SJSA1 (cell line): ENCODE results near the gene GUCA1A. TPM values are rescaled to one million over a fixed set of nuclear protein-coding genes. Genes with fewer than 3 reads are reported as not detected.

Experiments used
- DNase-seq, 2 experiments: peaks; one replicate each; pipeline ENCODE4 v3.0.0-alpha.2; 2015 to 2020; ENCODE audit warnings: low spot score in 2 of 2, low read depth in 1 of 2
- H3K27ac ChIP-seq: fragments of 250-450 bp; sonication (Bioruptor Pico); 2 replicates; pipeline ENCODE4 v1.5.1; 2020; ENCODE audit warnings: mild to moderate bottlenecking, moderate library complexity
- H3K27me3 ChIP-seq: fragments of 250-450 bp; sonication (Bioruptor Pico); replicated peaks from 2 replicates; pipeline ENCODE4 v1.5.1; 2020; ENCODE audit warnings: mild to moderate bottlenecking, moderate library complexity
- H3K36me3 ChIP-seq: fragments of 250-450 bp; sonication (Bioruptor Pico); 2 replicates; pipeline ENCODE4 v1.5.1; 2020; ENCODE audit warnings: mild to moderate bottlenecking
- H3K4me1 ChIP-seq: fragments of 250-450 bp; sonication (Bioruptor Pico); replicated peaks from 2 replicates; pipeline ENCODE4 v1.6.1; 2021; ENCODE audit warnings: mild to moderate bottlenecking
- H3K4me3 ChIP-seq: fragments of 250-450 bp; sonication (Bioruptor Pico); 2 replicates; pipeline ENCODE4 v1.5.1; 2020; ENCODE audit warnings: mild to moderate bottlenecking
- H3K9me3 ChIP-seq: fragments of 250-450 bp; sonication (Bioruptor Pico); replicated peaks from 2 replicates; pipeline ENCODE4 v1.5.1; 2020; ENCODE audit warnings: mild to moderate bottlenecking
- total RNA-seq: library from RNA; depleted of rRNA; stranded (reverse); fragments of >200 nt; shearing (Covaris generic); gene quantifications from 2 replicates; pipeline ENCODE4 v1.2.3, GENCODE V29; 2014; rRNA removed

The GUCA1A gene
- total RNA-seq = not detected in 2 replicates

- no peaks in the 10 kb centered on the region for H3K36me3 ChIP-seq
- DNase-seq = no peak
- H3K4me3 ChIP-seq = no peak within 1 kb of the TSS
- H3K27me3 ChIP-seq = no peaks in the 10 kb centered on the region
- no peak within 1 kb of the TSS for H3K27ac ChIP-seq
- no peaks in the 10 kb centered on the region for H3K4me1 ChIP-seq
- H3K9me3 ChIP-seq = no peaks in the 10 kb centered on the region; the same call in 1 of the 2 replicates
Measured at GRCh38 chr6:42173101-42173500, at the start of gene GUCA1A. Gene GUCA1A, plus strand, starts transcription at chr6:42173364. Its CDS starts 250 bp downstream, at chr6:42173614.

GRCh38 chr6:42123379-42124103 lies 49.6 kb upstream of the GUCA1A start:
- Histone ChIP-seq H3K4me3 (no peak overlapping the region), H3K27ac (no peak overlapping the region), H3K4me1 (no peaks in the 10 kb centered on the region), H3K27me3 (no peaks in the 10 kb centered on the region), H3K36me3 (no peaks in the 10 kb centered on the region), H3K9me3 (no peaks in the 10 kb centered on the region)
- no peak for DNase-seq

GRCh38 chr6:42124223-42124836 lies 48.8 kb upstream of the GUCA1A start:
- DNase-seq = no peak
- no peak overlapping the region for H3K27ac ChIP-seq
- no peaks in the 10 kb centered on the region for H3K27me3 ChIP-seq
- no peak overlapping the region for H3K4me3 ChIP-seq
- H3K36me3 ChIP-seq = no peaks in the 10 kb centered on the region
- H3K9me3 ChIP-seq = no peaks in the 10 kb centered on the region
- no peaks in the 10 kb centered on the region for H3K4me1 ChIP-seq

- H3K9me3 ChIP-seq = no peaks in the 10 kb centered on the region
- H3K4me3 ChIP-seq = no peak overlapping the region
- H3K27me3 ChIP-seq = no peaks in the 10 kb centered on the region
- H3K36me3 ChIP-seq = no peaks in the 10 kb centered on the region
- no peak overlapping the region for H3K27ac ChIP-seq
- H3K4me1 ChIP-seq = no peaks in the 10 kb centered on the region
- DNase-seq = no peak
Measured at GRCh38 chr6:42125231-42125630, 47.9 kb upstream of the GUCA1A start.

- no peaks in the 10 kb centered on the region for H3K27me3 ChIP-seq
- H3K9me3 ChIP-seq = no peaks in the 10 kb centered on the region
- DNase-seq = no peak
- H3K27ac ChIP-seq = no peak overlapping the region
- H3K36me3 ChIP-seq = no peaks in the 10 kb centered on the region
- H3K4me1 ChIP-seq = no peaks in the 10 kb centered on the region
- H3K4me3 ChIP-seq = no peak overlapping the region
Measured at GRCh38 chr6:42125663-42126062, 47.5 kb upstream of the GUCA1A start.

GRCh38 chr6:42128460-42129359 lies 44.5 kb upstream of the GUCA1A start:
- Histone ChIP-seq H3K27me3 (no peaks in the 10 kb centered on the region), H3K27ac (no peak overlapping the region), H3K4me3 (no peak overlapping the region)

GRCh38 chr6:42129360-42129676 lies 43.8 kb upstream of the GUCA1A start:
- Histone ChIP-seq H3K9me3 (no peaks in the 10 kb centered on the region), H3K4me3 (no peak overlapping the region), H3K27me3 (no peaks in the 10 kb centered on the region), H3K27ac (no peak overlapping the region), H3K4me1 (peaks cover 10% of the 10 kb centered on the region), H3K36me3 (no peaks in the 10 kb centered on the region)
- no peak for DNase-seq

More at GRCh38 chr6:42128460-42129359, 44.5 kb upstream of the GUCA1A start:
- peaks cover 10% of the 10 kb centered on the region for H3K4me1 ChIP-seq
- H3K36me3 ChIP-seq = no peaks in the 10 kb centered on the region
- H3K9me3 ChIP-seq = no peaks in the 10 kb centered on the region
- DNase-seq = no peak

- H3K27ac ChIP-seq = peak overlapping the region; percentile 23
- no peak overlapping the region for H3K4me3 ChIP-seq
- H3K36me3 ChIP-seq = no peaks in the 10 kb centered on the region
- H3K27me3 ChIP-seq = no peaks in the 10 kb centered on the region
- DNase-seq = peak; percentile 79
- peaks cover 11% of the 10 kb centered on the region for H3K4me1 ChIP-seq
- no peaks in the 10 kb centered on the region for H3K9me3 ChIP-seq
Measured at GRCh38 chr6:42131531-42131930, 41.6 kb upstream of the GUCA1A start.

GRCh38 chr6:42133926-42134325 lies 39.2 kb upstream of the GUCA1A start:
- DNase-seq = peak in 1 of 2 experiments; percentile 24
- H3K4me3 ChIP-seq = no peak overlapping the region
- no peak overlapping the region for H3K27ac ChIP-seq
- peaks cover 21% of the 10 kb centered on the region for H3K4me1 ChIP-seq
- no peaks in the 10 kb centered on the region for H3K36me3 ChIP-seq
- H3K27me3 ChIP-seq = no peaks in the 10 kb centered on the region
- no peaks in the 10 kb centered on the region for H3K9me3 ChIP-seq

GRCh38 chr6:42135161-42135560 lies 38.0 kb upstream of the GUCA1A start:
- no peaks in the 10 kb centered on the region for H3K27me3 ChIP-seq
- DNase-seq = peak in 1 of 2 experiments; percentile 38
- peaks cover 23% of the 10 kb centered on the region for H3K4me1 ChIP-seq
- no peaks in the 10 kb centered on the region for H3K9me3 ChIP-seq
- no peak overlapping the region for H3K27ac ChIP-seq
- no peaks in the 10 kb centered on the region for H3K36me3 ChIP-seq
- H3K4me3 ChIP-seq = no peak overlapping the region

GRCh38 chr6:42135722-42136121 lies 37.4 kb upstream of the GUCA1A start:
- Histone ChIP-seq H3K27ac (no peak overlapping the region), H3K27me3 (no peaks in the 10 kb centered on the region), H3K4me3 (no peak overlapping the region), H3K9me3 (no peaks in the 10 kb centered on the region), H3K4me1 (peaks cover 25% of the 10 kb centered on the region), H3K36me3 (no peaks in the 10 kb centered on the region)
- no peak for DNase-seq

GRCh38 chr6:42136508-42137193 lies 36.5 kb upstream of the GUCA1A start:
- no peak overlapping the region for H3K4me3 ChIP-seq
- peak in 1 of 2 experiments; percentile 50 for DNase-seq
- no peaks in the 10 kb centered on the region for H3K36me3 ChIP-seq
- H3K27ac ChIP-seq = peak overlapping the region; percentile 55; the same call in 1 of the 2 replicates
- no peaks in the 10 kb centered on the region for H3K27me3 ChIP-seq
- H3K4me1 ChIP-seq = peaks cover 19% of the 10 kb centered on the region
- H3K9me3 ChIP-seq = no peaks in the 10 kb centered on the region

- H3K36me3 ChIP-seq = no peaks in the 10 kb centered on the region
- H3K27me3 ChIP-seq = no peaks in the 10 kb centered on the region
- peaks cover 15% of the 10 kb centered on the region for H3K4me1 ChIP-seq
- no peaks in the 10 kb centered on the region for H3K9me3 ChIP-seq
- DNase-seq = no peak
- no peak overlapping the region for H3K4me3 ChIP-seq
- peak overlapping the region; percentile 55 for H3K27ac ChIP-seq
Measured at GRCh38 chr6:42137194-42137753, 35.9 kb upstream of the GUCA1A start.
